ENCODE results near the gene FSIP2. TPM values are rescaled to one million over a fixed set of nuclear protein-coding genes. Genes with fewer than 3 reads are reported as not detected.
A peak's percentile ranks its signal among the peaks of the same experiment; 100 is the strongest.

Gene FSIP2
- total RNA-seq, 1 experiment from 2014 or later, result 2.0 TPM

DNA sequence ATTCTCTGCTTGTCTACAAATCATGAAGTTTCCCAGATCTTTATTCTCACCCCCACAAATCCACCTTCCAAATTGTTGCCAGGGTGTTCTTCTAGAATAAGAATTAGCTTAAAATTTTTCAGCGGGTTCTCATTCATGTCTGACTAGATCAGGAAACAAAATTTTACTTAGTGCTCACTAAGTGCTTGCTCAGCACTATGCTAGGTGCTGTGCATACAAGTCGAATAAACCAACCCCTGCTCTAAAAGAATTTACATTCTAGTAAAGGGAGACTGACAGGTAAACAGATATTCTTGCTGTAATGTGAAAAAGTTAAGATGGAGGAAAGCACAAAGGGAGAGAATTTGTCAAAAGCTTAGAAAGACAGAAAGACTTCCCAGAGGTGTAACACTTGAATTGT lies 2.4 kb upstream of the FSIP2 start:
- Histone ChIP-seq H3K4me2 (ENCODE audit: low read length) (no peak overlapping the region), H3K36me3 (ENCODE audit: low read depth, low read length) (no peaks in the 10 kb centered on the region), H3K4me3 (ENCODE audit: low read length) (no peak overlapping the region), H3K4me1 (ENCODE audit: insufficient read depth, low read length) (no peaks in the 10 kb centered on the region), H3F3A (ENCODE audit: low read length, unreplicated experiment) (no peaks in the 10 kb centered on the region), H3K27me3 (ENCODE audit: low read length) (no peaks in the 10 kb centered on the region), H3K79me2 (ENCODE audit: low read length) (no peaks in the 10 kb centered on the region), H4K20me1 (ENCODE audit: low read length) (no peaks in the 10 kb centered on the region), H3K9me2 (replicated peaks; ENCODE audit: low read length) (no peaks in the 10 kb centered on the region), H3K9me3 (ENCODE audit: low read length) (no peaks in the 10 kb centered on the region), H3K9ac (ENCODE audit: low read length) (no peak overlapping the region), H2AFZ (ENCODE audit: low read length) (no peak overlapping the region), H3K27ac (ENCODE audit: low read length) (no peak overlapping the region)
- no peak for TF ChIP-seq EZH2 (IDR thresholded peaks at IDR 0.05; ENCODE audit: low read length, unreplicated experiment)
- TF ChIP-seq, protein P1, sequence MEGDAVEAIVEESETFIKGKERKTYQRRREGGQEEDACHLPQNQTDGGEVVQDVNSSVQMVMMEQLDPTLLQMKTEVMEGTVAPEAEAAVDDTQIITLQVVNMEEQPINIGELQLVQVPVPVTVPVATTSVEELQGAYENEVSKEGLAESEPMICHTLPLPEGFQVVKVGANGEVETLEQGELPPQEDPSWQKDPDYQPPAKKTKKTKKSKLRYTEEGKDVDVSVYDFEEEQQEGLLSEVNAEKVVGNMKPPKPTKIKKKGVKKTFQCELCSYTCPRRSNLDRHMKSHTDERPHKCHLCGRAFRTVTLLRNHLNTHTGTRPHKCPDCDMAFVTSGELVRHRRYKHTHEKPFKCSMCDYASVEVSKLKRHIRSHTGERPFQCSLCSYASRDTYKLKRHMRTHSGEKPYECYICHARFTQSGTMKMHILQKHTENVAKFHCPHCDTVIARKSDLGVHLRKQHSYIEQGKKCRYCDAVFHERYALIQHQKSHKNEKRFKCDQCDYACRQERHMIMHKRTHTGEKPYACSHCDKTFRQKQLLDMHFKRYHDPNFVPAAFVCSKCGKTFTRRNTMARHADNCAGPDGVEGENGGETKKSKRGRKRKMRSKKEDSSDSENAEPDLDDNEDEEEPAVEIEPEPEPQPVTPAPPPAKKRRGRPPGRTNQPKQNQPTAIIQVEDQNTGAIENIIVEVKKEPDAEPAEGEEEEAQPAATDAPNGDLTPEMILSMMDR (conservative IDR thresholded peaks at IDR 0.05; ENCODE audit: low read depth, low read length), result no peak
- TF ChIP-seq EZH2phosphoT487 (IDR thresholded peaks at IDR 0.05; ENCODE audit: borderline replicate concordance, low read length), result no peak
- ChIA-PET CTCF (no interaction called here), POLR2A (ENCODE audit: unreplicated experiment) (no interaction called here)
- DNase-seq, result no peak
- intact Hi-C loops (cut with micrococcal nuclease), result no loop called here
- no peak for ATAC-seq
- BruUV-seq (replicated peaks), result no TSS peak

GRCh38 chr2:185745864-185746859 lies 7.6 kb downstream of the FSIP2 start:
- intact Hi-C loops (cut with micrococcal nuclease), result loop anchor here (1.0 to 10.0 kb wide), 6 partner anchors 67 to 451 kb away; no protein-coding TSS in a partner anchor
- no peaks in the 10 kb centered on the region for H4K20me1 ChIP-seq (ENCODE audit: low read length)
- H3K27me3 ChIP-seq (ENCODE audit: low read length), result no peaks in the 10 kb centered on the region
- ATAC-seq (peak; percentile 94), DNase-seq (peak; percentile 92)
- no peaks in the 10 kb centered on the region for H3K9me3 ChIP-seq (ENCODE audit: low read length)
- no peak for TF ChIP-seq EZH2phosphoT487 (IDR thresholded peaks at IDR 0.05; ENCODE audit: borderline replicate concordance, low read length)
- no peaks in the 10 kb centered on the region for H3K9me2 ChIP-seq (replicated peaks; ENCODE audit: low read length)
- H3K4me3 ChIP-seq (ENCODE audit: low read length), result peak overlapping the region; percentile 57
- H2AFZ ChIP-seq (ENCODE audit: low read length), result peak overlapping the region; percentile 31
- H3K4me2 ChIP-seq (ENCODE audit: low read length), result peak overlapping the region; percentile 77
- peaks cover 6% of the 10 kb centered on the region for H3F3A ChIP-seq (ENCODE audit: low read length, unreplicated experiment)
- no peaks in the 10 kb centered on the region for H3K79me2 ChIP-seq (ENCODE audit: low read length)
- H3K4me1 ChIP-seq (ENCODE audit: insufficient read depth, low read length), result peaks cover 21% of the 10 kb centered on the region
- H3K27ac ChIP-seq (ENCODE audit: low read length), result peak overlapping the region; percentile 91
- H3K36me3 ChIP-seq (ENCODE audit: low read depth, low read length), result no peaks in the 10 kb centered on the region
- ChIA-PET CTCF (interaction anchor here (0.7 kb wide), 1 partner anchor 384 kb away, joined by 3 read pairs; no protein-coding TSS in a partner anchor), POLR2A (ENCODE audit: unreplicated experiment) (interaction anchor here (0.6 kb wide), 2 partner anchors 106 to 896 kb away, joined by 3 to 4 read pairs; no protein-coding TSS in a partner anchor)
- no TSS peak for BruUV-seq (replicated peaks)
- H3K9ac ChIP-seq (ENCODE audit: low read length), result peak overlapping the region; percentile 57

- intact Hi-C loops (cut with micrococcal nuclease), result no loop called here
- Histone ChIP-seq H3K79me2 (ENCODE audit: low read length) (no peaks in the 10 kb centered on the region), H3K27ac (ENCODE audit: low read length) (peak overlapping the region; percentile 89), H3K27me3 (ENCODE audit: low read length) (no peaks in the 10 kb centered on the region), H4K20me1 (ENCODE audit: low read length) (no peaks in the 10 kb centered on the region), H3K4me1 (ENCODE audit: insufficient read depth, low read length) (peaks cover 15% of the 10 kb centered on the region), H3K9me2 (replicated peaks; ENCODE audit: low read length) (no peaks in the 10 kb centered on the region), H3K9me3 (ENCODE audit: low read length) (no peaks in the 10 kb centered on the region), H3K4me3 (ENCODE audit: low read length) (peak overlapping the region; percentile 22; the same call in 1 of the 2 replicates), H3K4me2 (ENCODE audit: low read length) (peak overlapping the region; percentile 62), H3F3A (ENCODE audit: low read length, unreplicated experiment) (no peaks in the 10 kb centered on the region), H3K9ac (ENCODE audit: low read length) (peak overlapping the region; percentile 47), H3K36me3 (ENCODE audit: low read depth, low read length) (no peaks in the 10 kb centered on the region), H2AFZ (ENCODE audit: low read length) (no peak overlapping the region)
- peak; percentile 95 for ATAC-seq
- no TSS peak for BruUV-seq (replicated peaks)
- ChIA-PET CTCF (no interaction called here), POLR2A (ENCODE audit: unreplicated experiment) (no interaction called here)
- DNase-seq, result peak; percentile 92
- TF ChIP-seq EZH2phosphoT487 (IDR thresholded peaks at IDR 0.05; ENCODE audit: borderline replicate concordance, low read length) (no peak), EZH2 (IDR thresholded peaks at IDR 0.05; ENCODE audit: low read length, unreplicated experiment) (no peak)
- TF ChIP-seq, protein P1 (conservative IDR thresholded peaks at IDR 0.05; ENCODE audit: low read depth, low read length), result no peak
These were observed 18.8 kb downstream of the FSIP2 start for GRCh38 chr2:185757356-185757755.

Data from PC-3 (cell line).